Measurements from ENCODE around the gene FBXW5. TPM values are rescaled to one million over a fixed set of nuclear protein-coding genes. Genes with fewer than 3 reads are reported as not detected.

FBXW5 gene
- total RNA-seq, 1 experiment from 2014 or later = 62.2 TPM

DNA sequence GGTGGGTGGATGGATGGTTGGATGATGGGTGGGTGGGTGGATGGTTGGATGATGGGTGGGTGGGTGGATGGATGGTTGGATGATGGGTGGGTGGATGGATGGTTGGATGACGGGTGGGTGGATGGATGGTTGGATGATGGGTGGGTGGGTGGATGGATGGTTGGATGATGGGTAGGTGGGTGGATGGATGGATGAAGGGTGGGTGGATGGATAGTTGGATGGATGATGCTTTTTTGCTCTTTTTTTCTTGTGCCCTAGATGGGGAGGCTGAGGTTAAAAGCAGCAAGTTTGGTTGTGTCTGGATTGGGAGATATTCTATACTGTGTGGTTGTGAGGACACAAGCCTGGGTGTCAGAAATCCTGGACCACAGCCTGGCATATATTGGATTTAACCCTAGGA, 12.9 kb upstream of the FBXW5 start:
- Histone ChIP-seq H3K56ac (ENCODE audit: insufficient read length, low read depth, low read length) (no peak overlapping the region), H2BK12ac (ENCODE audit: insufficient read length, low read depth, low read length) (no peak overlapping the region), H3T11ph (ENCODE audit: low read length) (no peak overlapping the region), H3K23me2 (ENCODE audit: insufficient read length, low read depth, low read length, poor library complexity, severe bottlenecking) (no peaks in the 10 kb centered on the region), H2AFZ (ENCODE audit: low read length) (no peak overlapping the region), H3K27ac (ENCODE audit: insufficient read length, low read depth, low read length) (no peak overlapping the region), H3K4me2 (ENCODE audit: insufficient read depth, insufficient read length, low read length) (no peak overlapping the region), H2BK120ac (ENCODE audit: low read depth, low read length, poor library complexity, severe bottlenecking) (no peak overlapping the region), H2BK20ac (ENCODE audit: low read depth, low read length, poor library complexity, severe bottlenecking) (no peak overlapping the region), H3K4me1 (ENCODE audit: insufficient read depth, low read length) (no peaks in the 10 kb centered on the region), H3K18ac (ENCODE audit: insufficient read length, low read depth, low read length) (no peak overlapping the region), H2AK5ac (ENCODE audit: insufficient read length, low read length) (no peak overlapping the region), H4K5ac (ENCODE audit: insufficient read length, low read depth, low read length) (no peak overlapping the region), H3K27me3 (ENCODE audit: insufficient read depth, low read length) (no peaks in the 10 kb centered on the region), H4K8ac (replicated peaks; ENCODE audit: insufficient read length, low read depth, low read length) (no peak overlapping the region), H4K91ac (ENCODE audit: insufficient read length, low read depth, low read length) (no peak overlapping the region), H3K79me1 (ENCODE audit: insufficient read depth, low read depth, low read length, poor library complexity, severe bottlenecking) (no peaks in the 10 kb centered on the region), H3K79me2 (ENCODE audit: insufficient read depth, low read length) (no peaks in the 10 kb centered on the region), H3K14ac (ENCODE audit: insufficient read depth, low read length) (no peak overlapping the region), H4K20me1 (ENCODE audit: control insufficient read depth, insufficient read depth, insufficient read length) (peaks cover 2% of the 10 kb centered on the region), H3K23ac (ENCODE audit: insufficient read length, low read depth, low read length) (no peak overlapping the region), H2BK5ac (ENCODE audit: insufficient read length, low read length) (no peak overlapping the region), H3K4ac (ENCODE audit: low read depth, low read length) (no peak overlapping the region), H2BK15ac (ENCODE audit: low read depth, low read length) (no peak overlapping the region), H3K9ac (ENCODE audit: extremely low read depth, insufficient read length, low read length) (no peak overlapping the region), H3K9me3 (ENCODE audit: control insufficient read depth, low read depth, low read length) (no peaks in the 10 kb centered on the region)
- no peaks in the 10 kb centered on the region; a peak in 1 of 7 replicates for H3K36me3 Mint-ChIP-seq (ENCODE audit: insufficient read depth in 1 of 3, low read depth in 3 of 3)
- peaks cover 6% of the 10 kb centered on the region in 2 experiments; a peak in 4 of 5 replicates for H3K9me3 Mint-ChIP-seq
- TF ChIP-seq, protein P1, sequence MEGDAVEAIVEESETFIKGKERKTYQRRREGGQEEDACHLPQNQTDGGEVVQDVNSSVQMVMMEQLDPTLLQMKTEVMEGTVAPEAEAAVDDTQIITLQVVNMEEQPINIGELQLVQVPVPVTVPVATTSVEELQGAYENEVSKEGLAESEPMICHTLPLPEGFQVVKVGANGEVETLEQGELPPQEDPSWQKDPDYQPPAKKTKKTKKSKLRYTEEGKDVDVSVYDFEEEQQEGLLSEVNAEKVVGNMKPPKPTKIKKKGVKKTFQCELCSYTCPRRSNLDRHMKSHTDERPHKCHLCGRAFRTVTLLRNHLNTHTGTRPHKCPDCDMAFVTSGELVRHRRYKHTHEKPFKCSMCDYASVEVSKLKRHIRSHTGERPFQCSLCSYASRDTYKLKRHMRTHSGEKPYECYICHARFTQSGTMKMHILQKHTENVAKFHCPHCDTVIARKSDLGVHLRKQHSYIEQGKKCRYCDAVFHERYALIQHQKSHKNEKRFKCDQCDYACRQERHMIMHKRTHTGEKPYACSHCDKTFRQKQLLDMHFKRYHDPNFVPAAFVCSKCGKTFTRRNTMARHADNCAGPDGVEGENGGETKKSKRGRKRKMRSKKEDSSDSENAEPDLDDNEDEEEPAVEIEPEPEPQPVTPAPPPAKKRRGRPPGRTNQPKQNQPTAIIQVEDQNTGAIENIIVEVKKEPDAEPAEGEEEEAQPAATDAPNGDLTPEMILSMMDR (conservative IDR thresholded peaks at IDR 0.05) = no peak
- DNase-seq = no peak
- H3K27me3 Mint-ChIP-seq (ENCODE audit: low read depth) = peaks cover 8% of the 10 kb centered on the region
- no CpG with 5 or more reads among the region's 1 CpG for WGBS (ENCODE audit: extremely low coverage, insufficient read length, low lambda C conversion rate)
- 0 out of 4 replicates have a peak, but pooled peaks cover 0 to 2% of the 10 kb centered on the region in 2 experiments for H3K4me1 Mint-ChIP-seq
- H3K4me3 Mint-ChIP-seq = no peak overlapping the region; a peak in 1 of 5 replicates
- H3K27ac Mint-ChIP-seq = no peak overlapping the region
